ENCODE measurements around the gene TULP1.
"Not testable (repeated sequence)": the region's sequence is repeated elsewhere in the genome, so short reads cannot be mapped to it uniquely, and the experiment has no call there.

The TULP1 gene

DNA sequence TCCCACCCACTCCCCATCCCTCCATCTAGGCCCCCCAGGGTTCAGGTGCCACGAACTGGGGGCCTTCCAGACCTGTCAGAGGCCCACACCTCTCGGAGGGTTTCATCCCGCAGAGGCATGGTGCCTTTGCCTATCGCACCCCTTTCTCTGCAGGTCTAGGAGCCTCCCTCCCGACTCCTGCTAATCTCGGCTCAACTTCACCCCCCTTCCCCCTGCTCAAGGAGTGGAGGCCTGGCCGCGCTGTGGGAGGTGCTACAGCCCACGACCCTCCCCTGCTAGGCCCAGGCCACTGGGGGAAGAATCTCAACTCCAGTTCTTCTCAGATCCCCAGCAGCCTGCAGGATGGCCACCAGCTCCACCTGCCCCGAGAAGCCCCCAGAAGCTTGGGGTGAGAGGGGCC is at the start of gene TULP1:
TULP1 (minus strand) TSS at position 157 of the 400 bp plus-strand sequence; CDS start at position 119, 38 bp downstream.
- no peak for DNase-seq (ENCODE audit: low spot score)

GRCh38 chr6:35562060-35562459 is 49.4 kb upstream of the TULP1 start:
- peak; percentile 39 for DNase-seq (ENCODE audit: low spot score)

GRCh38 chr6:35561113-35561512 is 48.4 kb upstream of the TULP1 start:
- no peak for DNase-seq (ENCODE audit: low spot score)

- no peak for DNase-seq (ENCODE audit: low spot score)
These were observed 45.9 kb upstream of the TULP1 start for GRCh38 chr6:35558571-35558970.

DNA sequence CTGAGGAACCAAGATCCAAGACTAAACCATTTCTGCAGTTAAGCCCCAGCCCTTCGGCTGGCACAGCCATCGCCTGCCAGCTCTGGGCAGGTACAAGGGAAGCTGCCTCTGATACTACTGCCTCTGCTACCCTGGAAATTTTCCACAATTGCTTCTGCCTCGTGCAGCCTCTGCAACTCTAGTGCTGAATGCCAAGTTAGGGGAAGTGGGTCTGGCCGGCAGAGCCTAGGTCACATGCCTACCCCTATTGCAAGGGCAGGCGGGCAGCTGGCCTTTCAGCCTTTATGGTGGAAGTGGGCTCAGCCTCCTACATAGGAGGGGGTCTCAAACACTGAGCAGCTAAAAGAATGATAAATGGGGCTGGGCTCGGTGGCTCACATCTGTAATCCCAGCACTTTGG is 44.5 kb upstream of the TULP1 start:
- no peak for DNase-seq (ENCODE audit: low spot score)

- no peak for DNase-seq (ENCODE audit: low spot score)
These were observed 42.1 kb upstream of the TULP1 start for GRCh38 chr6:35554811-35555210.

GRCh38 chr6:35553315-35553714 is 40.6 kb upstream of the TULP1 start:
- no peak for DNase-seq (ENCODE audit: low spot score)

- peak; percentile 12 for DNase-seq (ENCODE audit: low spot score)
These were observed 39.7 kb upstream of the TULP1 start for GRCh38 chr6:35552285-35552917.

DNA sequence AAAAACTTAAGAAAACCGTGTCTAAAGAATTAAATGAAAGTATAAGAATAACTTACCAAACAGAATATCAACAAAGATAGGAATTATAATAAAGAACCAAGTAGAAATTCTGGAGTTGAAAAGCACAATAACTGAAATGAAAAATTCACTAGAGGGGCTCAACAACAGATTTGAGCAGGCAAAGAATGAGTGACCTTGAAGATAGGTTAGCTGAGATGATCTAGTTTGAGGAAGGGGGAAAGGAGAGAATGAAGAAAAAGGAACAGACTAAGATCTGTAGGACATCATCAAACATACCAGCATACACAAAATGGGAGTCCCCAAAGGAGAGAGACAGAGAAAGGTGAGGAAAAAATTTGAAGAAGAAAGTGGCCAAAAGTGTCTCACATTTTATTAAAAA is 37.7 kb upstream of the TULP1 start:
- no peak for DNase-seq (ENCODE audit: low spot score)

- DNase-seq (ENCODE audit: low spot score), result no peak
These were observed 35.0 kb upstream of the TULP1 start for GRCh38 chr6:35547676-35548075.

- DNase-seq (ENCODE audit: low spot score), result no peak
These were observed 32.2 kb upstream of the TULP1 start for GRCh38 chr6:35544769-35545361.

GRCh38 chr6:35543459-35544193 is 30.9 kb upstream of the TULP1 start:
- DNase-seq (ENCODE audit: low spot score), result no peak

DNA sequence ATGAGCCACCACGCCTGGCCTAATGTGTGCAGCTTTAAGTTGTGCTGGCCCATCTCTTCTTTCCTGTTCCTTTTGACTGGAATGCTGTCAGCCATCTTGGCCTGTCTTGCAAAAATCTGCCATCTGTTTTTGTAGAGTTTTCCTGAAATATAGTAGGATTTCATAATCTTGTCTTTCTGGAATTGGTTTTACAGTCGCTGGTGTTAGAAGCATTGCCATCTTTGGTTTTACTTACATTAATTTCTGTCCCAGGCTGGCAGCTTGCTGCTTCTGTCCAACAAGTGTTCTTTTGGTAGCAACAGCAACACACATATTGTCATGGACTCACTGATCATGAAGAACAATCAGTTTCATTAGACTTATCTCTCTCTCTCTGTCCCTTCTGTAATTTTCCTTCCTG is 29.1 kb upstream of the TULP1 start:
- DNase-seq (ENCODE audit: low spot score), result no peak

DNA sequence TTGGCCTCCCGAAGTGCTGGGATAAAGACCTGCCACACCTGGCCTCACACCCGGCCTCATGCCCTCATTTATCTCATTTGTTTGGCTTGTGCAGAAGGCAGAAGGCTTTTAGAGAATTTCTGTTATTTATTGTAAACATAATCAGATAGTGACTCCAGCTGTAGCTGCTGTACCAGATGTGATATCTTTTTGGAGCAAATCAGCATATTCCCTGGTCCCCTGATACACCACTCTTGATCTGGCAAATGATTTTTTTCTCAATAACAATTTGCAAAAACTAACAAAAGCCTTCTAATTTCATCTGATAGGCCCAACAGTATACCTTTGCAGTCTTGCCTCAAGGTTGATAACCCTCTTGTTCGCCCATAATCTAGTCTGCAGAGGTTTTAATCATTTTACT is 26.5 kb upstream of the TULP1 start:
- no peak for DNase-seq (ENCODE audit: low spot score)

DNA sequence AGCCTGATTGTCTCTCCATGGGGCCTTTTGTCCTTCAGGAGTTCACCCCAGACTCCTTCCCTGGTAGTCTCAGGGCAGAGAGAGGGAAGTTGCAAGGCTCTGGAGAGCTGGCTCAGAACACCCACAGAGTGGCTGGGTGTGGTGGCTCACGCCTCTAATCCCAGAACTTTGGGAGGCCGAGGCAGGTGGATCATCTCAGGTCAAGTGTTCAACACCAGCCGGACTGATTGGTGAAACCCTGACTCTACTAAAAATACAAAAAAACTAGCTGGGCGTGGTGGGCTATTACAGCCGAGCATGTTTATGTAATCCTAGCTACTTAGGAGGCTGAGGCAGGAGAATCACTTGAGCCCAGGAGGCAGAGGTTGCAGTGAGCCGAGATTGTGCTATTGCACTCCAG is 23.2 kb upstream of the TULP1 start:
- not testable (repeated sequence) for DNase-seq (ENCODE audit: low spot score)

DNA sequence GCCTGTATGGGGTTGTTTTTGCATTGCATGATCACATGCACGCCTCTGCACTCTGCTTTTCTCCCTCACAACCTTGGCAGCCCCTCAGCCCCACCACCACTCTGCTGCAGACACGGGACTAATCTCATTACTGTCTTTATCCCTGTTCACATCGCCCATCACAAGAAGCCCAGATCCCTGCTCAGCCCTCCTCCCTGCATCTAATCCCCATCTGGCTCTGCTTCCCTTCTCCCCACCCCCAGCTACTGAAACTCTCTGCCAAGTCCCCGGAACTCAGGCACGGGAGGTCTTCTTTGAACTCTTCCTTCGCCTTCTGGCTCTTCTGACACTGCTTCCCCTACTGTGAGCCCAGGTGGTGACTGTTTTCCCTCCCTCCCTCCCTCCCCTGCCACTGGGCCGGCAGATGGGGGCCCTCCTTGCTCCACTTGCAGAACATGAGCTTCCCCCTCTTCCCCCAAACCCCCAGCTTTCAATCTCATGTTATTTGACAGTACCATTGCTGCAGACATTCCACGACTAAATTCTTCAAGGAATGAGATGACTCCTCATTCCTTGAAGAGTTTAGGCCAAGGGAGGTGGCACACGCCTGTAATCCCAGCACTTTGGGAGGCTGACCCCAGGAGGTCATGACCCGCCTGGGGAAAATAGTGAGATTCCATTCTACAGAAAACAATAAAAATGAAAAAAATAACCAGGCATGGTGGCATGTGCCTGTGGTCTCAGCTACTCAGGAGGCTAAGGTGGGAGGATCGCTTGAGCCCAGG is 21.9 kb upstream of the TULP1 start:
- no peak for DNase-seq (ENCODE audit: low spot score)

DNA sequence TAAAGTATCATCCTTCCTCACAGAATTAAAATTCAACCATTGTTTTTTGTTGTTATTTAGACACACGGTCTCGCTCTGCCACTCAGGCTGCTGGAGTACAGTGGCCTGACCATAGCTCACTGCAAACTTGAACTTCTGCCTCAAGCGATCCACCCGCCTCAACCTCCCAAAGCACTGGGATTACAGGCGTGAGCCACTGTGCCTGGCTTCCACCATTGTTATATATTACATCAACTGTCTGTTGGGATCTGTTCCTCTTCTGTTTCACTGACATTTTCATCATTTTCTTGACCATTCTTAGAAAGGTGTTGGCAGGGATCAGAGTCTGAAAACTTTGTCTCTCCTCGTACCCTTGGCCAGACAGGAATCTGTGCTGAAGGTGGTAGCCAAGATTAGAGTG is 21.3 kb upstream of the TULP1 start:
- no peak for DNase-seq (ENCODE audit: low spot score)

- DNase-seq (ENCODE audit: low spot score), result no peak
These were observed 19.4 kb upstream of the TULP1 start for GRCh38 chr6:35532126-35532525.

GRCh38 chr6:35524380-35525020 is 11.8 kb upstream of the TULP1 start:
- DNase-seq (ENCODE audit: low spot score), result no peak

GRCh38 chr6:35522660-35523658 is 10.3 kb upstream of the TULP1 start:
- DNase-seq (ENCODE audit: low spot score), result peak; percentile 88

- no peak for DNase-seq (ENCODE audit: low spot score)
These were observed 9.5 kb upstream of the TULP1 start for GRCh38 chr6:35522151-35522550.
